ENCODE results near the gene TKTL1. TPM values are rescaled to one million over a fixed set of nuclear protein-coding genes. Genes with fewer than 3 reads are reported as not detected.

The TKTL1 gene
- total RNA-seq, 6 donors from 2014 or later: 0.20 to 1.2 (median 0.24) TPM; not detected in 3

- ATAC-seq (ENCODE audit: low FRiP score in 2 of 2) (no peak), DNase-seq (peak in 1 of 2 donors; percentile 47)
- Histone ChIP-seq H3K4me1 (peaks cover 0 to 35% (median 14%) of the 10 kb centered on the region in 4 donors), H3K36me3 (peaks cover 10 to 63% (median 51%) of the 10 kb centered on the region in 4 donors), H3K27ac (no peak overlapping the region), H3K27me3 (no peaks in the 10 kb centered on the region), H3K4me3 (no peak overlapping the region), H3K9me3 (no peaks in the 10 kb centered on the region)
- 79% methylated on average over 14 of the region's 19 CpGs; no CpG with 5 or more reads in 1 of the 2 donors for WGBS, 2 donors
- TF ChIP-seq EP300 (IDR thresholded peaks at IDR 0.05) (no peak), POLR2A (IDR thresholded peaks at IDR 0.05) (no peak), POLR2AphosphoS5 (IDR thresholded peaks at IDR 0.05) (no peak), CTCF (IDR thresholded peaks at IDR 0.05) (no peak)
These were observed 53.9 kb downstream of the TKTL1 start for GRCh38 chrX:154349359-154349935.

- WGBS, 2 donors: 97% methylated on average over 15 of the region's 15 CpGs; no CpG with 5 or more reads in 1 of the 2 donors
- Histone ChIP-seq H3K36me3 (peaks cover 10 to 69% (median 53%) of the 10 kb centered on the region in 4 donors), H3K9me3 (no peaks in the 10 kb centered on the region), H3K4me3 (no peak overlapping the region), H3K27ac (no peak overlapping the region), H3K4me1 (peaks cover 0 to 38% (median 17%) of the 10 kb centered on the region in 4 donors), H3K27me3 (no peaks in the 10 kb centered on the region)
- DNase-seq (peak in 1 of 2 donors; percentile 34), ATAC-seq (ENCODE audit: low FRiP score in 2 of 2) (no peak)
- TF ChIP-seq POLR2AphosphoS5 (IDR thresholded peaks at IDR 0.05) (no peak), EP300 (IDR thresholded peaks at IDR 0.05) (no peak), CTCF (IDR thresholded peaks at IDR 0.05) (no peak), POLR2A (IDR thresholded peaks at IDR 0.05) (no peak)
These were observed 54.4 kb downstream of the TKTL1 start for GRCh38 chrX:154349979-154350378.

GRCh38 chrX:154350429-154351182, 55.0 kb downstream of the TKTL1 start:
- WGBS, 2 donors: 40 to 83% methylated on average over 1 to 19 of the region's 19 CpGs
- peak in 1 of 2 donors; percentile 45 for DNase-seq
- peaks cover 10 to 73% (median 57%) of the 10 kb centered on the region in 4 donors for H3K36me3 ChIP-seq
- TF ChIP-seq CTCF (IDR thresholded peaks at IDR 0.05): no peak
- TF ChIP-seq EP300 (IDR thresholded peaks at IDR 0.05): no peak
- TF ChIP-seq POLR2A (IDR thresholded peaks at IDR 0.05): no peak
- no peak for TF ChIP-seq POLR2AphosphoS5 (IDR thresholded peaks at IDR 0.05)
- H3K27me3 ChIP-seq: no peaks in the 10 kb centered on the region
- peak overlapping the region in 2 of 4 donors; percentile 56 to 78 for H3K27ac ChIP-seq
- ATAC-seq (ENCODE audit: low FRiP score in 2 of 2): no peak
- H3K4me1 ChIP-seq: peaks cover 0 to 42% (median 17%) of the 10 kb centered on the region in 4 donors
- H3K4me3 ChIP-seq: no peak overlapping the region
- H3K9me3 ChIP-seq: no peaks in the 10 kb centered on the region

- Histone ChIP-seq H3K4me1 (peaks cover 0 to 49% (median 20%) of the 10 kb centered on the region in 4 donors), H3K4me3 (no peak overlapping the region), H3K27me3 (no peaks in the 10 kb centered on the region), H3K36me3 (peaks cover 10 to 81% (median 61%) of the 10 kb centered on the region in 4 donors), H3K27ac (peak overlapping the region; percentile 4 to 78 (median 32)), H3K9me3 (no peaks in the 10 kb centered on the region)
- peak; percentile 65 to 73 for DNase-seq
- peak in 1 of 2 donors; percentile 45 for TF ChIP-seq POLR2AphosphoS5 (IDR thresholded peaks at IDR 0.05)
- peak in 1 of 4 donors; percentile 5 for TF ChIP-seq POLR2A (IDR thresholded peaks at IDR 0.05)
- peak in 1 of 4 donors; percentile 13 for TF ChIP-seq EP300 (IDR thresholded peaks at IDR 0.05)
- no peak for TF ChIP-seq CTCF (IDR thresholded peaks at IDR 0.05)
- 49% methylated on average over 30 of the region's 30 CpGs; no CpG with 5 or more reads in 1 of the 2 donors for WGBS, 2 donors
- no peak for ATAC-seq (ENCODE audit: low FRiP score in 2 of 2)
These were observed 55.8 kb downstream of the TKTL1 start for GRCh38 chrX:154351183-154352011.
